ENCODE data around the gene CDC45.

Gene CDC45

DNA sequence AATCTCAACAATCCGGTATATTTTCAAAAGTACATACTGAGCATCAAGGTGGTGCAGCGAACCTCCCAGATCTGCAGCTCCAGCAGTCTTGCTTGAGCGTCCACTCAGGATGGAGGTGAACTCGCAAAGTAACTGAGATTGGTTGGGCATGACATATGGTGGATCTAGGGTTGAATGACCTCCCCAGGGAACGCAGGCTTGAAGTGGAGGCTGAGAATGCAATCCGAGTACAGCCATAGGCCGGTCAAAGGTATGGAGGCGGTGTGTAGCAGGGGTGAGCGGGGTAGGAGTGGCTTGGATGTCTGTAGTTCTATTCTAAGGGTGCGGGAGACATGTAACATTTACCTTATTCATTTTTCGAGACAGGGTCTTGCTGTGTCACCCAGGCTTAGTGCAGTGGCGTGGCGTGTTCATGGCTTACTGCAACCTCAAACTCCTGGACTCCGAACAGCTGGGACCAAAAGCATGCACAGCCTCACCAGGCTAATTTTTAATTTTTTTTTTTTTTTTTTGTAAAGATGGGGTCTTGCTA, 31.6 kb upstream of the CDC45 start:
- DNase-seq (ENCODE audit: low read depth, low spot score) = no peak

DNA sequence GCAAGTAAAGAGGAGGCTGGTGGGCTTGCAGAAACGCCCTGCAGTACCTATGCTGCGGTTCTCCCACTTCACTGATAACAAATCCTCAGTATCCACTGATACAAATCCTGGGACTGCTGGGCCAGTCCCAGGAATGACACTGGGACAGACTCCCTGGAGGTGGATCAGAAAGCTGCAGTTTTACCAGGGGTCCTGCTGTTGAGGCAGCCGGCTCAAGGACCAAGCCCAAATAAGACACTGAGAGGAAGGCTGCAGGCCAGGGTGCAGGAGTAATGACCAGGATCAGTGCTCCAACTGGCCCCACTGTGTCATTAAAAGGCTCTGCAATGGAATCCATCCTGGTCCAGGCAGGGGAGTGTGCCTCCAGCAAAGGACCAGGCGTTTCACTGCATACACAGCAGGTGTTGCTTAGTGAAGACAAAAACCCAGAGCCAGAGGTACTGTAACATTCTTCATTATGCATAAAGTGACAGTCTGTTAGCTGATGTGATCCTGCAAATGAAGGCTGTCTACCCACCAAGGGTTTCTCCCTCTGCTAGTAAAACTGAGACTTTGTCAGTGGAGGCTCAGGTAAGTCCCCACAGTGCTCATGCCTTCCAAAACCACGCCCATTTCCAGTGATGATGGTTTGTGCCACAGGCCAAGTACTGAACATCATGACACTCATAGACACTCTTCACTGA, 30.8 kb upstream of the CDC45 start:
- no peak for DNase-seq (ENCODE audit: low read depth, low spot score)

DNA sequence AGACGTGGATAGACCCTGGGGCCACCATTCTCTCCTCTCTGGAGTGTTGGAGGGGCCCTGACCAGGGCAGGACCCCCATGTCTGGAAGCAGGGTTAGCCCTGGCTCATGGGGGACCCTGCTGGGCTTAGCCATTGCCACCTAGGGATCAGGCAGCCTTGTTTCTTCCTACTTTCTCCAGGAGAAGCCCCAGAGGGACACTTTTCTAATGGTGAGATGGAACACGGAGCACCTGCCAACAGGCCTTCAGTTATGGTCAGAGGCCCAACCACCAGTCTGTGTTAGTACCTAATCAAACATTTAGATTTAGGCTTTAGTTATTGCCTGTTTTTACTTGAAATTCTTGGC, 30.3 kb upstream of the CDC45 start:
- DNase-seq (ENCODE audit: low read depth, low spot score) = no peak

DNA sequence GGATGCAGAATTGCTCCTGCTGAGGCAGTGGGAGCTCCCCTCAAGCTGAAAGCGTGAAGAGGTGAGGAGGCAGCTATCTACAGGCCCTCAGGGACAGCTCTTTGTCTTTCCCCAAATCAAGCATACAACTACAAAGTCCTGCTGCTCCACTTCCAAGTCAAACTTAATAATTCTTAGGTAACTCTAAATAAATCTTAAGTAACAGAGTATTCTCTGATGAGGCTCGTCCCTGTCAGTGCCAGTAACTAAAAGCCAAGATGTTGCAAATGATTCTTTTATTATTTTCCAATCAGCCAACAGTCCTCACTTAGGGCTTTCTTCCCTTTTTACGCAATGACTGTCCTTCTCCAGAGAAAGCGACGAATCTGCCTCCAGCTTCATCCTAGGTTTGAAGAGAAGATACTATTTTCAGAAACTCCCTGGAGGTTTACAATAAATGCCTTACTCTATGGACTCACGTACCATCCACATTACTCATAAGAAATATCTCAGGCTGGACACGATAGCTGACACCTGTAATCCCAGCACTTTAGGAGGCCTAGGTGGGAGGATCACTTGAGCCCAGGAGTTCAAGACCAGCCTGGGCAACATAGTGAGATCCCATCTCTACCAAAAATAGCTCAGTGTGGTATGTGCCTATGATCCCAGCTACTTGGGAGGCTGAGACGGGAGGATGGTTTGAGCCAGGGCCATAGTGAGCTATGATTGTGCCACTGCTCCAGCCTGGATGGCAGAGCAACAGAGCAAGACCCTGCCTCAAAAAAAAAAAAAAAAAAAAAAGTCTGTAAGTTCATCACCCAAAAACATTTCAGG, 29.2 kb upstream of the CDC45 start:
- no peak for DNase-seq (ENCODE audit: low read depth, low spot score)

DNA sequence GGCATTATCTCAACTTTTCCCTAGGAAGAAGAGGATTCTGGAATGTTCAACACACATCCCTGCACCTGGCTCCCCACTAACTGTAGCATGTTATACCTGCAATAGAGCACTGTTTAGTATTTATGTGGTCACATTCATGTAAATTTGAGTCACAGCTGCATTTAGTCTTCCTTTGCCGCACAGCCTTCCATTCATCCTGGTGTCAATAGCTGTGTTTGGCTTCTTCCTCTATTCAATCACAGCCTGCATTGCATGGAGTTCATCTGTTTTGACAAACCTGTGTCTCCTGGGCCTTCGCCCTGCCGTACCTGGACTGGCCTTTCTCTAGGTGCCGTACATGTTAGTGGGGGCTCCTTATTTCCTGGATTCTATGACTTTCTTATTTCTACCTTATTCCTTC, 28.1 kb upstream of the CDC45 start:
- no peak for DNase-seq (ENCODE audit: low read depth, low spot score)

DNA sequence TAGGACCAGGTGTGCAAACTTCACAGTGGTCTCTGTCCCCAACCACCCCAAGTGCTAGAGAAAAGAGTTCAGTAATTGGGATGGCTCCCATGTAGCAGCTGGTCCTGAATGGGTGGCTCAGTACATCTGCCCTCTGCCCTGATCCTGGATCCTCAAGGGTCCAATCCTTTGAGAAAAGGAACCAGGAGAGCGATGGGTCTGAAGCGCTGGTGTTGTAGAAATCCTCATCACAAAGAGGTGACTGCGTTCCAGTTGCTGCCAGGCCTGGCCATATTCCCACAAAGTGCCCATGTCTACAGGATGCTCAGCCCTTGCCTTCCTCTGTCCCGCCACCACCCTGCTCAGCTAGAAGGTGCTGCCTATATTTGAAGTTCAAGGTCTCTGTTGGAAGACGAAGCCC, 26.0 kb upstream of the CDC45 start:
- no peak for DNase-seq (ENCODE audit: low read depth, low spot score)

DNA sequence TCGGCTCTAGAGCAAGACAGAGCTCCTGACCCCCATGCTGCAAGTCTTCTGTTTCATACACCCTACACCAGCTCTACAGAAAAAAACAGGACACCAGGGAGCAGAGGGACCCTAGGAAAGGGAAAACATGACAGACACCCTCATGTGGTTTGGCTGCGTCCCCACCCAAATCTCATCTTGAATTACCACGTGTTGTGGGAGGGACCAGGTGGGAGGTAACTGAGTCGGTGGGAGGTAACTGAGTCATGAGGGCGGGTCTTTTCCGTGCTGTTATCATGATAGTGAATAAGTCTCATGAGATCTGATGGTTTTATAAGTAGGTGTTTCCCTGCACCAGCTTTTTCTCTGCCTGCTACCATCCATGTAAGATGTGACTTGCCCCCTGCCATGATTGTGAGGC, 25.6 kb upstream of the CDC45 start:
- DNase-seq (ENCODE audit: low read depth, low spot score) = no peak

DNA sequence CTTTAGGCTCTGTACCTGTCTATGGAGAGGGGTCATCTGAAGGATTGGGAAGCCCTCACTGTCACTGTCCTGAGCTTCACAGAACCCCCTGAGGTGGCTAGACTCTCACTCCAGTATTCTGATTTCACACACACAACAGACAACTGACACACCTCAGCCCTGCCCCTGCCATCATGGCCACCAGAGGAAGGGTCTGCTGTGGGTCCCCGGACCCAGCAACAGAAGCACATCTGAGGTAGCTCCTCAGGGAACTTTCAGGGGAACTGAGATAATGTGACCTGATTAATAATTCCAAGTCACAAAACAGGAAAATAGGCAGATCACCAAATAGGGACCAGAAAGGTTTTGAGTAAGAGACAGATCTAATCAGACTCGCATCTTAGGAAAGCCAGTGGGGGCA, 24.7 kb upstream of the CDC45 start:
- no peak for DNase-seq (ENCODE audit: low read depth, low spot score)

DNA sequence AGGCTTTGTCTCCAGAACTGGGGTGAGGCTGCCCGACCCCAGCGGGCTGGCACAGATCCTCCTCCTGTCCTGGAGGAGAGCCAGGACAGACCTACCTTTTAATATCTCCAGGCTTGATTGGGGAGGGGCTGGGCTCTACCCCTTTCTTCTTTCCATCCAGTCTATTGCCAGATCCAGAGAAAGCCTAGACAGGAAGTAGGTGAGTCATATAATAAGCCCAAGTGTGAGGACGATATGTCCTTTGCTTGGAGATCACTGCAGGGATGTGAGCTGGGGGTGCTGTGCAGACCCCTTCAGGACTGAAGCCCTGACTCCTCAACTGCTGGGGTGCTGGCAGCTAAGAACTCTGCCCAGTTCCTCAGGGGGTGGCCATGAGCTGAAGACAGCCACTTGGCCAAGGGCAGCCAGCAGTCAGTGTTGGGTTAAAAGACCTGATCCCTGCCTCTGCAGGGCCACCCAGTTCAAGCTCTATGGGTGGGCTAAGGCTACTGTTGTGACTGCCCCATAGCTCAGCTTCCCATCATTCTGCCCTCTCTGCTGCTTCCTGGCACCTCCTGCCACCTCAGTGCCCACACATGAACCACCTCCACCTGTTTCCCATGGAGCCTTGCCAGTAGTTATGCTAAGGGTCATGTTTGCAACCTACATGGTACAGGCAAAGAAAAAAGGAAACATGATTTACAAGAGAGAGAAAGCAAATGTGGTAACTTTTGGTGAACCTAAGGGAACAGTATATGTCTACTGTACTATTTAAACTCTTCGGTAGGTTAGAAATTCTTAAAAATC, 23.9 kb upstream of the CDC45 start:
- no peak for DNase-seq (ENCODE audit: low read depth, low spot score)

DNA sequence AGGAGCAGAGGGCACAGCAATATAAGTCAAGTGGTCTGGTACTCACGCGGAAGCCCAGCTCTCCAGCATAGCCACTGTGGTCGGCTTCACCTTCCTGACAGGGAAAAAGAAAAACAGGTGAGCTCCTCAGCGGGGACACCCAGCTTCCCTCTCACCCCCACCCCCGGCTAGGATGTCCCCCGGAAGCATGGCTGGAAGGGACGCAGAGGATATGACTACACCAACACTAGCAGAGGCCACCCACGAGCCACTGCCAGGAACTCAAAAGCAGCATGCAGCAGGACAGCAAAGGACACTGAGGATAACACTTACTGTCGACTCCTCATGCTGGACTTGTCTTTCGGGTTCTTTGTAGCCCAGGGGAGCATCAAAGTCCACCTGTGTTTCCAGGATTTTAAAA, 23.2 kb upstream of the CDC45 start:
- DNase-seq (ENCODE audit: low read depth, low spot score) = no peak

DNA sequence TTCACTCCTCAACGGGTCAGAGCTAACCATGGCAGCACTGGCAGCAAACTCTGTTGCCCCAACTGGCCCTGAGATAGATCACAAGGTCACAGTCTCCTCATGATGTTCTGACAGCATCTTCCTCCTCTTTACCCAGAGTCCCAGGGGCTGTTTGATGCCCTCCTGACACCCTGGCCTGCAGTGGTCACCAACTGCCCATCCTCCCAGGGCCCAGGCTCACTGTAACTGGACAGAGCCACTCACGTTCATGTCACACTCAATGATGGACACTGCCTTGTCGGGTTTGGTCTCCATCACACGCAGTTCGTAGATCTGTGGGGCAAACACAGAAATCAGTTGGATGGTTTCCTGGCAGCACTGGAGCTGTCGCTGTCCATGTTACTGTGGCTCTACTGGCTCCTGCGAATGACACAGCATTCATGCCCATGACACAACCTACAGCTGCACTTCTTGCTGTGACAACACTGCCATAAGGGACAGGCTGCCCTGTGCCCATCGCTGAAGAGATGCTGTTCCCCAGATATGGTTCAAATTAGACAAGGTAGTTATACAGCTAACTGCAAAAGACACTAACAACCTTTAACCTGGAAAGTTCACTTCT, 21.8 kb upstream of the CDC45 start:
- no peak for DNase-seq (ENCODE audit: low read depth, low spot score)

DNA sequence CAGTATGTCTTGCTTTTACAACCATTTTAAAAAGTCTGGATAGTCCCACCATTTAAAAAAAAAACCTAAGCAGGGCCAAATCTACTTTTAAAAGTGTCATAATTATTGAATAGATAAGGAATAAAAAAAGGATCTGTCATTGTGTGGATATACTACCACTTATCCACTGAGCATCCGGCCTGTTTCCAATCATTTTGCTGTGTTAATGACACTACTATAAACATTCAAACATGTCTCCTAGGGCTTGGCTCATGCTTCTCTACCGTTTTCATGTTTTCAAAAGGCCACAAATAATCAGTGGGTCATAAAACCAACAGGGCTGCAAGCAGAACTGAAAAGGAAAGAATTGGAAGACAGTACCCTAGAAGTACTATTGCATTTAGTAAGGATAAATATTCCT, 19.7 kb upstream of the CDC45 start:
- no peak for DNase-seq (ENCODE audit: low read depth, low spot score)

DNA sequence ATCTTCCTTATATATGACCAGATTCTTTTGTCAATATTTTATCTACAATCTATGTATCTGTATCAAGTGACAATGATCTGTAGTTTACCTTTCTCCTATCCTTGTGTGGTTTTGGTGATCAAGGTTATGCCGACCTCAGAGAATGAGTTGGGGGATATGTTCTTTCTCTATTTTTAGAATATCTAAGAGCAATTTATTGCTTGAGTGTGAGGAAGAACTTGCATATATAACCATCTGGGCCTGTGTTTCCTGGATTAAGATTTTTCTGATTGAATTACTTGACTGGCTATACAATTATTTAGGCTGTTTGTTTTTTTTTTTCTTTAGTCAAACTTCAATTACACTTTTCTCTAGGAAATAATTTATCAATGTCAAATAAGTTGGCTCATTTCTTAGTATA, 18.2 kb upstream of the CDC45 start:
- no peak for DNase-seq (ENCODE audit: low read depth, low spot score)

DNA sequence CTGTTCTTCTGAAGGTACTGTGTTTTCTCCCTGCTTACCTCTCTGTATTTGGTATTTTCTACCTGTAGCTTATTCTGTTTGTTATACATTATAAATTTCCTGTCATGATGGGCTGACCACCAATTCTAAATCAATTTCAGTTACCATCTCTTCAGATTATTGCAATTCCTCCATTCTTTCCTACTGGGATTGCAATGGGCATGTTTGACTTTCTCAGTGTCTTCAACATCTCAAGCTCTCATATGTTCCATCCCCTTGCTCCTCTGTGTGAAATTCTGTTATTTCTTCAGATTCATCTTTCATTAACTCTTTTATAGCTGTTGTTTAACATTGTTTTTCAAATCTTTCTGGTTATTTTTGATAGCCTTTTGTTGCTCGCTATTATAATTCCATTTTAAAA, 16.7 kb upstream of the CDC45 start:
- DNase-seq (ENCODE audit: low read depth, low spot score) = no peak

DNA sequence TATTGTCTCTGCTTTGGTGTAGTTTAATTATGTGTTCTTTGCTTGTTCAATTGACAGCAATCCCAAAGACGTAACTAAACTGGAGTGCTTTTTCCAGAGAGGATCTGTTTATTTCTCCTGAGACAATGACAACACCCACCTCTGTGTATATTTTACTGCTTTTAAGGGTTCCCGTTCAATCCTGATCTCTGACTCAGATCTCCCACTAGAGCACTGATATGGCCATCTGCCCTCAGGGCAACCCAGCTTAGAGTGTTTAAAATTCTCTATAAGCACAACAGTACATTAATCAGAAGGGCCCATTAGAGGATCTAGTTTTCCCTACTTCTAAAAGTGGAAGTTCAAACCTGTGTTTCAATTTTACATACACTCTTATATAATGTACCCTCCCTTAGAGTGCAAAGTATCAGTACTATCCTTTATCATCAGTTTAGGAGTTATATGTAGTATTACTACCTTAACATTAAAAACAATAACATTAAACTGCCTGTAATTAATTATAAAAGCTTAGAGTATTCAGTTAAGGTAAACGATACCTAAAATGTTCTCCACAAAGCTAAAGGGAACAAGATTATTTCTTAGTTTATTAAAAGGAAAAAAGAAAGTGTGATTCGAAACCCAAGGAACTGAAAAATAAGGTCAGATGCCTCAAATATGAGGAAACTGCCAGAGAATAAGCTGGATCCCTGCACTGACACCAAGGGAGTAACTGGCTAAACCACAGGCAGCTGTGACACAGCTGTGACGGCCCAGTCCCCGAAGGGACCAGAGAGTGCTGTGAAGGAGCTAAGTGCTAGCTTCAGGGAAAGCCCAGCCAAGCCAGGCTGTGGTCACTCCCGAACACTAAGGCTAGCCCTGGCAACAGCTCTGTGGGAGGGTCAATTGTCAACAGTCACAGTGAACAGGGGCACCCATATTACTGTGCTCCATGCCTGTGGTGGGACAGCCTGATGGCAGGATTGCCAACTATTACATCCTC, 15.9 kb upstream of the CDC45 start:
- DNase-seq (ENCODE audit: low read depth, low spot score) = no peak

DNA sequence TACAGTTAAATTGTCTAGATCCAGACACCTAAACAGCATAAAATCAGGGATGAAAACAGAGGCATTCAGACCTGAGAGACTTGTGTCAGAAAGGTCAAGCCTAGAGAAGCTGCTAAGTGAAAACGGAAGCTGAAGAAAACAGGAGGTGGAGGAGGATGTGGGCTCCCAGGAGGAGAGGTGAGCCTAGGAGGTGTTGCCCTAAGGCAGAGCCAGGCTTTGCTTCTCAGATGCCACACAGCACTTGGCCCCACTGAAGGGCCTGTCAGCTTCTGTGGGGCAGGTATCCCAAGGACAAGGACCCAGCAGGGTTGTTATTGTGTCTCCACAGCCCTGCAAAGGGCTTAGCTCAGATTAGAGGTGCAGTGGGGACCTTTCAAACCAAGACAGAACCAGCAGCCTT, 15.2 kb upstream of the CDC45 start:
- DNase-seq (ENCODE audit: low read depth, low spot score) = no peak

DNA sequence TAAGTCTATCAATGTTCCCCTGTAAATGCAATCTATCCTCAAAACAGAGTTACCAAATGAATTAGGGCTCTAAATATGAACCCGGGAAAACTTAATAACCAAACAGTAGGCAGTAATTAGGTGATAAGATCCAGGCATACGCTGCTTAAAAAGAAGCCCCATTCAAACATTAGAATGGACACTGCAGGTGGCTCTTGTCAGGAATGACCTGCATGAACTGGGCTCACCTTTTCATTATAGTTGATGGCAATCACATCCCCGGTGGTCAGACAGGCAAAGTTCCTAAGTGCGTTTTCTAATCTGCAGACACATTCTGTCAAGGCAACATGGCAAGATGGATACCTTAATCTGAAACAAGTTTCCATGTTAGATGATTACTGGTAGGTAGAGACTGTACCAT, 14.7 kb upstream of the CDC45 start:
- no peak for DNase-seq (ENCODE audit: low read depth, low spot score)

DNA sequence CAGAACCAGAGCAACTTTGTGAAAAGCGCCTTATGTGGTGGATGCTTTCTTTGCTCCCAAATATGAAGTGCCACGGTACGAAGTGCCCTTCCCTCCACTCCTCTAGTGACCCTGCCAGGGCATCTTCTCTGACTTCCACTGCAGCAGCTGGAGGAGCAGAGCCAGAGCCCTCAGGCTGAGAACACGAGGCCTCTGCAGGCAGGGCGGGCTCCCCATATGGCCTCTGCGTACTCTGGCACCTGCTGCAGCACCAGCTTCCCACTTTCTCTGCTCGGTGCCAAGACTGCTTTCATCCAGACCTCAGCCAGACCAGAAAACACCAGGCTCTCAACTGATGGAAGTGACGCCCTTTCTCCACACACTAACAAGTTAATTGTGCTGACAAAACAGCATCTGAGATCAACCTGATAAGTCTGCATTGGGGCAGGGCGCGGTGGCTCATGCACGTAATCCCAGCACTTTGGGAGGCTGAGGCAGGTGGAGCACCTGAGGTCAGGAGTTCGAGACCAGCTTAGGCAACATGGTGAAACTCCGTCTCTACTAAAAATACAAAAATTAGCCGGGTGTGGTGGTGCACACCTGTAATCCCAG, 13.5 kb upstream of the CDC45 start:
- no peak for DNase-seq (ENCODE audit: low read depth, low spot score)

DNA sequence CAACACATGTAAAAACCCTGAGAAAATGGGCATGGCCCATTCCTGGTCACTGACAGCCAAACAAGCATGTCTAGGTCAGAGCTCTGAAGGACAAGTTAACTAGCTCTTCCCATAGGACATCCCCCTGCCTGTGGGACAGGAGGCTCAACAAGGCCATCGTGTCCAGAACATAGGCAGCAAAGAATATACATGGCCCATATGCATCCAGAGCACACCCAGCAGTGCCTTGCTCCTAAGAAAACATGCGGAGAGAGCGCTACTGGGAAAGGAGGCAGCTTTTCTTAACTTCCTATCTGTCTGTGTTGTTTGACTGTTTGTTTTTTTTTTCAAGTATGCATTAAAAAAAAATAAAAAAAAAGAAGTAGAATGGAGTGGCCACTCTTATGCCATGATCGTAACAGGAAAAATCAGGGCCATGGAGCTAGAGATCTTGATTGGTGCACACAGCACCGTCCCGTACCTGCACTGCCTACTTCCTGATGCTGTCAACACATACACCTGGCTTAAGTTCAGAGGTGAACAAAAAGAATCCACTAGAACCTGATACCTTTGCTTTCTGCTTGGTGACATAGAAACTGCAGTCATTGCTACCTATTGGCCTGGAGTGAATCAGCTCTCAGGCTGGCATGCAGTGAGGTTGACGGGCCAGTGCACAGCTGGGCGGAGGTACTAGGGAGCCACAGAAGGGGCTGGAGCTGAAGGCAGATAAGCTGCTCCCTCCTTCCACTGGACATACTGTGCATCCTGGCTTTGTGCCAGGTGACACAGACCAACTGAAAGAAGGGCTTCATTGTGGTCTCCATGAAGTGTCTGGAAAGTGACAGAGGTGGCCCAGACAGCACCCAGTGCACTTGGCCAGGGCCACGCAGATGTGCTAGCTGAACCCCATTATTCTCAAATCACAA, 12.6 kb upstream of the CDC45 start:
- DNase-seq (ENCODE audit: low read depth, low spot score) = no peak
